BLaER1 (cell line): ENCODE measurements around the gene MED28.

ENCODE experiments used
- H3K27ac ChIP-seq: shearing (Covaris generic); formaldehyde crosslinking; 2 replicates; pipeline ENCODE4 v1.8.1; 2022
- H3K27me3 ChIP-seq: shearing (Covaris generic); formaldehyde crosslinking; 2 replicates; pipeline ENCODE4 v1.8.1; 2022
- H3K36me3 ChIP-seq: shearing (Covaris generic); formaldehyde crosslinking; 2 replicates; pipeline ENCODE4 v1.8.1; 2022
- H3K4me1 ChIP-seq: shearing (Covaris generic); formaldehyde crosslinking; 2 replicates; pipeline ENCODE4 v1.8.1; 2022
- H3K4me2 ChIP-seq: shearing (Covaris generic); formaldehyde crosslinking; 2 replicates; pipeline ENCODE4 v1.8.1; 2022
- H3K4me3 ChIP-seq: shearing (Covaris generic); formaldehyde crosslinking; 2 replicates; pipeline ENCODE4 v1.8.1; 2022
- H3K9ac ChIP-seq: shearing (Covaris generic); formaldehyde crosslinking; 2 replicates; pipeline ENCODE4 v1.8.1; 2022
- H3K9me3 ChIP-seq: shearing (Covaris generic); formaldehyde crosslinking; 2 replicates; pipeline ENCODE4 v1.8.1; 2022
- H4K20me1 ChIP-seq: shearing (Covaris generic); formaldehyde crosslinking; 2 replicates; pipeline ENCODE4 v1.8.1; 2022
- Cebpa-rat ChIP-seq: shearing (Covaris generic); IDR thresholded peaks from 2 replicates; pipeline ENCODE4 v1.8.1; 2022

MED28 gene

GRCh38 chr4:17662694-17663093 lies 48.3 kb downstream of the MED28 start:
- no peaks in the 10 kb centered on the region for H3K9me3 ChIP-seq

GRCh38 chr4:17664755-17665154 lies 50.3 kb downstream of the MED28 start:
- TF ChIP-seq Cebpa-rat = no peak
- no peaks in the 10 kb centered on the region for H3K9me3 ChIP-seq
- H3K4me1 ChIP-seq = peaks cover 48% of the 10 kb centered on the region
- H3K4me2 ChIP-seq = peak overlapping the region; percentile 66
- no peak overlapping the region for H3K27ac ChIP-seq
- no peak overlapping the region for H3K4me3 ChIP-seq
- no peaks in the 10 kb centered on the region for H3K27me3 ChIP-seq
- no peaks in the 10 kb centered on the region for H4K20me1 ChIP-seq
- no peak overlapping the region for H3K9ac ChIP-seq
- H3K36me3 ChIP-seq = no peaks in the 10 kb centered on the region

More at GRCh38 chr4:17662694-17663093, 48.3 kb downstream of the MED28 start:
- peaks cover 44% of the 10 kb centered on the region for H3K4me1 ChIP-seq
- 0 out of 2 replicates have a peak overlapping the region, but pooled peaks have one; percentile 35 for H3K27ac ChIP-seq
- no peak overlapping the region for H3K4me3 ChIP-seq
- H4K20me1 ChIP-seq = no peaks in the 10 kb centered on the region
- no peaks in the 10 kb centered on the region for H3K36me3 ChIP-seq
- peak overlapping the region; percentile 47 for H3K4me2 ChIP-seq
- no peak overlapping the region for H3K9ac ChIP-seq
- TF ChIP-seq Cebpa-rat = no peak
- no peaks in the 10 kb centered on the region for H3K27me3 ChIP-seq

GRCh38 chr4:17665346-17665745 lies 50.9 kb downstream of the MED28 start:
- Histone ChIP-seq H3K9ac (no peak overlapping the region), H3K4me1 (peaks cover 48% of the 10 kb centered on the region), H3K27ac (no peak overlapping the region), H3K4me2 (peak overlapping the region; percentile 66), H3K4me3 (no peak overlapping the region), H4K20me1 (no peaks in the 10 kb centered on the region), H3K27me3 (no peaks in the 10 kb centered on the region), H3K36me3 (no peaks in the 10 kb centered on the region), H3K9me3 (no peaks in the 10 kb centered on the region)
- TF ChIP-seq Cebpa-rat = no peak

GRCh38 chr4:17665852-17666251 lies 51.4 kb downstream of the MED28 start:
- H3K36me3 ChIP-seq = no peaks in the 10 kb centered on the region
- H3K9me3 ChIP-seq = no peaks in the 10 kb centered on the region
- no peak for TF ChIP-seq Cebpa-rat
- no peak overlapping the region for H3K9ac ChIP-seq
- no peak overlapping the region for H3K27ac ChIP-seq
- H3K4me2 ChIP-seq = peak overlapping the region; percentile 66
- no peaks in the 10 kb centered on the region for H4K20me1 ChIP-seq
- no peaks in the 10 kb centered on the region for H3K27me3 ChIP-seq
- no peak overlapping the region for H3K4me3 ChIP-seq
- H3K4me1 ChIP-seq = peaks cover 48% of the 10 kb centered on the region

GRCh38 chr4:17667253-17667652 lies 52.8 kb downstream of the MED28 start:
- Histone ChIP-seq H3K36me3 (no peaks in the 10 kb centered on the region), H3K9me3 (peaks cover 5% of the 10 kb centered on the region; the same call in 1 of the 2 replicates), H3K4me1 (peaks cover 46% of the 10 kb centered on the region), H3K9ac (no peak overlapping the region), H3K4me2 (peak overlapping the region; percentile 58), H3K27ac (no peak overlapping the region), H3K4me3 (no peak overlapping the region), H4K20me1 (no peaks in the 10 kb centered on the region), H3K27me3 (no peaks in the 10 kb centered on the region)
- TF ChIP-seq Cebpa-rat = no peak

- no peak for TF ChIP-seq Cebpa-rat
- H3K4me1 ChIP-seq = peaks cover 41% of the 10 kb centered on the region
- no peaks in the 10 kb centered on the region for H4K20me1 ChIP-seq
- H3K9ac ChIP-seq = no peak overlapping the region
- no peak overlapping the region for H3K27ac ChIP-seq
- peak overlapping the region; percentile 58 for H3K4me2 ChIP-seq
- H3K4me3 ChIP-seq = no peak overlapping the region
- H3K36me3 ChIP-seq = no peaks in the 10 kb centered on the region
- no peaks in the 10 kb centered on the region for H3K27me3 ChIP-seq
- H3K9me3 ChIP-seq = peaks cover 6% of the 10 kb centered on the region; the same call in 1 of the 2 replicates
These were observed 53.3 kb downstream of the MED28 start for GRCh38 chr4:17667653-17668201.

GRCh38 chr4:17670423-17670822 lies 56.0 kb downstream of the MED28 start:
- Histone ChIP-seq H3K36me3 (no peaks in the 10 kb centered on the region), H3K4me2 (no peak overlapping the region), H3K9me3 (peaks cover 6% of the 10 kb centered on the region; the same call in 1 of the 2 replicates), H3K27me3 (no peaks in the 10 kb centered on the region), H3K4me3 (no peak overlapping the region), H3K4me1 (peaks cover 19% of the 10 kb centered on the region), H3K9ac (no peak overlapping the region), H3K27ac (no peak overlapping the region), H4K20me1 (no peaks in the 10 kb centered on the region)
- no peak for TF ChIP-seq Cebpa-rat

GRCh38 chr4:17680559-17681280 lies 66.3 kb downstream of the MED28 start:
- no peak overlapping the region for H3K4me3 ChIP-seq
- no peaks in the 10 kb centered on the region for H4K20me1 ChIP-seq
- no peak for TF ChIP-seq Cebpa-rat
- H3K27ac ChIP-seq = no peak overlapping the region
- peaks cover 17% of the 10 kb centered on the region for H3K4me1 ChIP-seq
- H3K9me3 ChIP-seq = peaks cover 7% of the 10 kb centered on the region; the same call in 1 of the 2 replicates
- H3K4me2 ChIP-seq = peak overlapping the region; percentile 35
- H3K36me3 ChIP-seq = no peaks in the 10 kb centered on the region
- no peaks in the 10 kb centered on the region for H3K27me3 ChIP-seq
- H3K9ac ChIP-seq = no peak overlapping the region

- H3K4me1 ChIP-seq = peaks cover 17% of the 10 kb centered on the region
- H3K27ac ChIP-seq = no peak overlapping the region
- H4K20me1 ChIP-seq = no peaks in the 10 kb centered on the region
- peaks cover 7% of the 10 kb centered on the region; the same call in 1 of the 2 replicates for H3K9me3 ChIP-seq
- no peak overlapping the region for H3K4me3 ChIP-seq
- H3K36me3 ChIP-seq = no peaks in the 10 kb centered on the region
- no peak for TF ChIP-seq Cebpa-rat
- no peaks in the 10 kb centered on the region for H3K27me3 ChIP-seq
- no peak overlapping the region for H3K9ac ChIP-seq
- peak overlapping the region; percentile 35 for H3K4me2 ChIP-seq
These were observed 67.1 kb downstream of the MED28 start for GRCh38 chr4:17681281-17682221.
